H9 (cell line): ENCODE measurements around the gene KCNH4. TPM values are rescaled to one million over a fixed set of nuclear protein-coding genes. Genes with fewer than 3 reads are reported as not detected.

Source experiments
- DNase-seq: peaks from one replicate; pipeline ENCODE4 v3.0.0-alpha.2; 2017
- H2AFZ ChIP-seq: one replicate; pipeline ENCODE4 v1.6.1; 2013; ENCODE audit warnings: mild to moderate bottlenecking, low read length, control low read depth, moderate library complexity
- H2AK5ac ChIP-seq: 2 replicates; pipeline ENCODE4 v1.6.1; 2013; ENCODE audit warnings: low read length, control low read depth, mixed read lengths; ENCODE audit not compliant: insufficient read length
- H2BK120ac ChIP-seq: one replicate; pipeline ENCODE4 v1.6.1; 2013; ENCODE audit warnings: low read depth, mild to moderate bottlenecking, low read length, control low read depth, inconsistent platforms; ENCODE audit not compliant: poor library complexity, severe bottlenecking
- H2BK12ac ChIP-seq: 2 replicates; pipeline ENCODE4 v1.6.1; 2013; ENCODE audit warnings: low read length, control low read depth, mixed read lengths, low read depth; ENCODE audit not compliant: insufficient read length
- H2BK15ac ChIP-seq: 2 replicates; pipeline ENCODE4 v1.6.1; 2013; ENCODE audit warnings: low read depth, low read length, control low read depth
- H2BK20ac ChIP-seq: one replicate; pipeline ENCODE4 v1.6.1; 2013; ENCODE audit warnings: low read depth, mild to moderate bottlenecking, low read length, control low read depth, inconsistent platforms; ENCODE audit not compliant: poor library complexity, severe bottlenecking
- H2BK5ac ChIP-seq: 2 replicates; pipeline ENCODE4 v1.6.1; 2013; ENCODE audit warnings: low read length, control low read depth, mixed read lengths; ENCODE audit not compliant: insufficient read length
- H3K14ac ChIP-seq: 2 replicates; pipeline ENCODE4 v1.6.1; 2013; ENCODE audit warnings: low read length, control low read depth; ENCODE audit not compliant: insufficient read depth
- H3K18ac ChIP-seq: 2 replicates; pipeline ENCODE4 v1.6.1; 2013; ENCODE audit warnings: low read depth, mild to moderate bottlenecking, mixed read lengths, low read length, control low read depth; ENCODE audit not compliant: insufficient read length
- H3K23ac ChIP-seq: 2 replicates; pipeline ENCODE4 v1.6.1; 2013; ENCODE audit warnings: low read length, control low read depth, mixed read lengths, low read depth; ENCODE audit not compliant: insufficient read length
- H3K23me2 ChIP-seq: 2 replicates; pipeline ENCODE4 v1.6.1; 2013; ENCODE audit warnings: low read depth, mild to moderate bottlenecking, mixed read lengths, low read length, control low read depth; ENCODE audit not compliant: insufficient read length, poor library complexity, severe bottlenecking
- H3K27ac ChIP-seq: 2 replicates; pipeline ENCODE4 v1.5.1; 2013; ENCODE audit warnings: low read length, control low read depth, mixed read lengths, low read depth; ENCODE audit not compliant: insufficient read length
- H3K27me3 ChIP-seq: 2 replicates; pipeline ENCODE4 v1.6.1; 2013; ENCODE audit warnings: low read length, control low read depth, inconsistent platforms; ENCODE audit not compliant: insufficient read depth
- H3K4ac ChIP-seq: 2 replicates; pipeline ENCODE4 v1.6.1; 2013; ENCODE audit warnings: low read depth, mild to moderate bottlenecking, control low read depth, inconsistent platforms, low read length, moderate library complexity
- H3K4me1 ChIP-seq: 2 replicates; pipeline ENCODE4 v1.6.1; 2013; ENCODE audit warnings: low read length, control low read depth, inconsistent platforms; ENCODE audit not compliant: insufficient read depth
- H3K4me2 ChIP-seq: 2 replicates; pipeline ENCODE4 v1.6.1; 2013; ENCODE audit warnings: low read length, control low read depth, mixed read lengths; ENCODE audit not compliant: insufficient read length, insufficient read depth
- H3K56ac ChIP-seq: 2 replicates; pipeline ENCODE4 v1.6.1; 2013; ENCODE audit warnings: low read depth, mild to moderate bottlenecking, mixed read lengths, low read length, control low read depth; ENCODE audit not compliant: insufficient read length
- H3K79me1 ChIP-seq: 2 replicates; pipeline ENCODE4 v1.6.1; 2013; ENCODE audit warnings: low read depth, mild to moderate bottlenecking, moderate library complexity, low read length, control low read depth, inconsistent platforms; ENCODE audit not compliant: insufficient read depth, poor library complexity, severe bottlenecking
- H3K79me2 ChIP-seq: 2 replicates; pipeline ENCODE4 v1.6.1; 2013; ENCODE audit warnings: low read length, control low read depth, inconsistent platforms; ENCODE audit not compliant: insufficient read depth
- H3K9ac ChIP-seq: 2 replicates; pipeline ENCODE4 v1.6.1; 2013; ENCODE audit warnings: low read length, control low read depth, mixed read lengths; ENCODE audit not compliant: insufficient read length; ENCODE audit errors: extremely low read depth
- H3K9me3 ChIP-seq: one replicate; pipeline ENCODE4 v1.6.1; 2013; ENCODE audit warnings: low read depth, low read length, inconsistent platforms; ENCODE audit not compliant: control insufficient read depth
- H3T11ph ChIP-seq: one replicate; pipeline ENCODE4 v1.6.1; 2013; ENCODE audit warnings: mild to moderate bottlenecking, low read length, control low read depth, inconsistent platforms
- H4K20me1 ChIP-seq: one replicate; pipeline ENCODE4 v1.6.1; 2013; ENCODE audit not compliant: control insufficient read depth, insufficient read length, insufficient read depth
- H4K5ac ChIP-seq: 2 replicates; pipeline ENCODE4 v1.6.1; 2013; ENCODE audit warnings: low read depth, mild to moderate bottlenecking, mixed read lengths, low read length, control low read depth; ENCODE audit not compliant: insufficient read length
- H4K8ac ChIP-seq: replicated peaks from 2 replicates; pipeline ENCODE4 v1.6.1; 2013; ENCODE audit warnings: low read length, control low read depth, mixed read lengths, low read depth; ENCODE audit not compliant: insufficient read length
- H4K91ac ChIP-seq: 2 replicates; pipeline ENCODE4 v1.6.1; 2013; ENCODE audit warnings: low read depth, mild to moderate bottlenecking, moderate library complexity, mixed read lengths, low read length, control low read depth; ENCODE audit not compliant: insufficient read length
- H3K27ac Mint-ChIP-seq, 3 experiments: 2 replicates in 2 of 3; 3 replicates in 1 of 3; pipeline ENCODE4 v1.8.0; 2020 to 2021; ENCODE audit warnings: mixed read lengths in 3 of 3, mild to moderate bottlenecking in 1 of 3, moderate library complexity in 1 of 3
- H3K27me3 Mint-ChIP-seq: 2 replicates; pipeline ENCODE4 v1.8.0; 2021; ENCODE audit warnings: low read depth, mild to moderate bottlenecking, moderate library complexity, mixed read lengths
- H3K36me3 Mint-ChIP-seq, 3 experiments: 2 replicates in 2 of 3; 3 replicates in 1 of 3; pipeline ENCODE4 v1.8.0; 2020 to 2021; ENCODE audit warnings: low read depth in 3 of 3, mixed read lengths in 3 of 3; ENCODE audit not compliant: insufficient read depth in 1 of 3
- H3K4me1 Mint-ChIP-seq, 2 experiments: 2 replicates each; pipeline ENCODE4 v1.8.0; 2020; ENCODE audit warnings: mixed read lengths in 2 of 2
- H3K4me3 Mint-ChIP-seq, 2 experiments: 2 replicates in 1 of 2; 3 replicates in 1 of 2; pipeline ENCODE4 v1.8.0; 2020 to 2021; ENCODE audit warnings: mild to moderate bottlenecking in 2 of 2, mixed read lengths in 2 of 2, moderate library complexity in 1 of 2
- H3K9me3 Mint-ChIP-seq, 2 experiments: 2 replicates in 1 of 2; 3 replicates in 1 of 2; pipeline ENCODE4 v1.8.0; 2020; ENCODE audit warnings: mild to moderate bottlenecking in 2 of 2, mixed read lengths in 2 of 2, moderate library complexity in 1 of 2
- CTCF ChIP-seq: fragments of 200-600 bp; sonication (generic); conservative IDR thresholded peaks from 3 replicates; pipeline ENCODE4 v1.8.0; 2021; ENCODE audit warnings: antibody characterized with exemption, mild to moderate bottlenecking
- WGBS: extraction: QIAGEN DNeasy Blood & Tissue Kit; methylation state at CpG from one replicate; pipeline ENCODE4 v1.1.7; 2013; ENCODE audit warnings: missing lambda C conversion rate, low lambda C conversion rate, mixed read lengths; ENCODE audit not compliant: insufficient read length; ENCODE audit errors: extremely low coverage; 5-methylcytosine and 5-hydroxymethylcytosine counted together
- total RNA-seq: library from RNA; stranded (reverse); gene quantifications from 2 replicates; pipeline ENCODE4 v1.2.1, GENCODE V29; 2021

Gene KCNH4
- total RNA-seq, 1 experiment from 2014 or later = not detected

- WGBS = no CpG with 5 or more reads among the region's 28 CpGs
These were observed 67.5 kb downstream of the KCNH4 start for GRCh38 chr17:42113293-42114069.

More at GRCh38 chr17:42113293-42114069, 67.5 kb downstream of the KCNH4 start:
- Histone ChIP-seq H4K8ac (no peak overlapping the region), H3K27me3 (no peaks in the 10 kb centered on the region), H3K14ac (no peak overlapping the region), H3T11ph (no peak overlapping the region), H2AFZ (no peak overlapping the region), H3K56ac (no peak overlapping the region), H2BK5ac (no peak overlapping the region), H2BK120ac (no peak overlapping the region), H2BK15ac (no peak overlapping the region), H4K91ac (no peak overlapping the region), H3K9me3 (no peaks in the 10 kb centered on the region), H3K23me2 (no peaks in the 10 kb centered on the region), H3K79me2 (no peaks in the 10 kb centered on the region), H2BK12ac (no peak overlapping the region), H3K27ac (no peak overlapping the region), H3K9ac (no peak overlapping the region), H4K20me1 (no peaks in the 10 kb centered on the region), H2BK20ac (no peak overlapping the region), H3K4me1 (no peaks in the 10 kb centered on the region), H2AK5ac (no peak overlapping the region), H3K4ac (no peak overlapping the region), H3K18ac (no peak overlapping the region), H3K23ac (no peak overlapping the region), H3K4me2 (no peak overlapping the region), H4K5ac (no peak overlapping the region), H3K79me1 (no peaks in the 10 kb centered on the region)
- Mint-ChIP-seq H3K27me3 (no peaks in the 10 kb centered on the region; the same call in 1 of the 2 replicates), H3K4me1 (peaks cover 12 to 18% of the 10 kb centered on the region in 2 experiments), H3K27ac (peak overlapping the region in 1 of 3 experiments; percentile 51; a peak in 2 of 7 replicates), H3K36me3 (peaks cover 11 to 44% (median 37%) of the 10 kb centered on the region in 3 experiments; a peak in 6 of 7 replicates), H3K9me3 (no peaks in the 10 kb centered on the region), H3K4me3 (no peak overlapping the region)
- DNase-seq = no peak
- no peak for TF ChIP-seq CTCF
